Measurements from ENCODE around the gene CMIP.

Gene CMIP

GRCh38 chr16:81645925-81646324 lies 201.3 kb downstream of the CMIP start:
- DNase-seq: no peak

GRCh38 chr16:81646561-81646960 lies 202.0 kb downstream of the CMIP start:
- no peak for DNase-seq

- DNase-seq: no peak
Observed at GRCh38 chr16:81647527-81647926, 202.9 kb downstream of the CMIP start.

DNA sequence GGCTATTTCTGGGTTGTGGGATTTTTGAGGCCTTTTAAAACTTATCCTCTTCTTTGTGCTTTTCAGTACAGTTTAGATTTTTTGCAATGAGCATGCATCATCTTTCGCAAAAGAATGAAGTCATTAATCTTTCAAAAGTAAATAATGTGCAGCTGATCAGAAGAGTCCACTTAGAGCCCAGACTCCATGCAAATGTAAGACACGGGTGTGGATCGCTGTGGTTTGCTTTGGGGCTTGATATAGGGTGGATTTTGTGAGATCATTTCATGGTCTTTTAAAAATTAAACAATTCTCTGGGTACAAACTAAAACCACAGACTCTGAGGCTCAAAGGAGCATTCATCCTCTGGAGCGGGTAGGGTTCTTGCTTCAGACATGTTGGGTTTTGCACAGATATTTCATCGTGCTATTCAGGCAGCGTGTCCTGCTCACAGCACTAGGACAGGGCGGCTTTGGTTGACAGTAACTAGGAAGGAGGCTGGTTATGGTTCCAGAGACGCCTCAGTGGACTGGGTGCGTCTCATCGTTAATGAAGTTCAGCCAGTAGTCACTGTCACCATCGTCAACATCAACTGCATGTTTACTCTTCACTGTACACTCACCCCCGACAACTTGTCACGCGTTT lies 205.1 kb downstream of the CMIP start:
- DNase-seq: no peak

DNA sequence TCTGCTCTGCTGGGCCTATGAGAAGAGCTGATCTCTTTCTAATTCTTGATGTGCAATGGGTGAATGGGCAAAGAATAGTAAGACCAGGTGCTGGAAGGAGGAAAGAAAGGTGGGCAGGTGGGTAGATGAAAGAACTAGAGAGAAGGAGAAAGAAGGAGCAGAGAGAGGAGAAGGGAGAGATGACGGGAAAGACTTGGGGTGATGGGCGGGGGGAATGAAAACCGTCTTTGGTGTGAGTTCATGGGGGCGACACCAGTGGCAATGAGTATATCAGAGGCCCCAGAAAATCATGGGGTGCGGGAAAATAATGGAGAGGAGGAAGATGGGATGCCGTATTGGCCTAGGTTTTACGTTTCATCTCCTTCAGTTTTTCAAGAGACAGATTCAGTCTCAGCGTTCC lies 205.7 kb downstream of the CMIP start:
- no peak for DNase-seq

- DNase-seq: no peak
Observed at GRCh38 chr16:81650982-81651562, 206.5 kb downstream of the CMIP start.

- DNase-seq: no peak
Observed at GRCh38 chr16:81651758-81652718, 207.4 kb downstream of the CMIP start.

GRCh38 chr16:81652798-81653505 lies 208.3 kb downstream of the CMIP start:
- no peak for DNase-seq

DNA sequence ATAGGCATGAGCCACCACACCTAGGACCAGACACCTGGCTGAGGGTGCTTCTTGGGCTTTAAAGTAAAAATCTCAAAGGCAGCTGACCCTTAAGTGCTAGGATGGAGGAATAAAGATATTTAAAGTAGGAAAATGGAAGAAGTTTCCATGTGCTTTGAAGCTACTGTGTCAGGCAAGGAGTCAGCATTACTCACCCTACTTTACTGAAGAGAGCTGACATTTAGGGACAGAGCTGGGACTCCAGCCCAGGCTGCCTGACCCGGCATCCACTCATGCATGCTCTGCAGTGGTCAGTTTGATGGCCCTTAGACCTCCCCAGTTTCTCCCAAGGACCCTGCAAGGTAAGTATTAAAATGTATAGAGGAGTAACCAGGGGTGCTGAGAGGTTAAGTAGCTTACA lies 209.7 kb downstream of the CMIP start:
- no peak for DNase-seq

DNA sequence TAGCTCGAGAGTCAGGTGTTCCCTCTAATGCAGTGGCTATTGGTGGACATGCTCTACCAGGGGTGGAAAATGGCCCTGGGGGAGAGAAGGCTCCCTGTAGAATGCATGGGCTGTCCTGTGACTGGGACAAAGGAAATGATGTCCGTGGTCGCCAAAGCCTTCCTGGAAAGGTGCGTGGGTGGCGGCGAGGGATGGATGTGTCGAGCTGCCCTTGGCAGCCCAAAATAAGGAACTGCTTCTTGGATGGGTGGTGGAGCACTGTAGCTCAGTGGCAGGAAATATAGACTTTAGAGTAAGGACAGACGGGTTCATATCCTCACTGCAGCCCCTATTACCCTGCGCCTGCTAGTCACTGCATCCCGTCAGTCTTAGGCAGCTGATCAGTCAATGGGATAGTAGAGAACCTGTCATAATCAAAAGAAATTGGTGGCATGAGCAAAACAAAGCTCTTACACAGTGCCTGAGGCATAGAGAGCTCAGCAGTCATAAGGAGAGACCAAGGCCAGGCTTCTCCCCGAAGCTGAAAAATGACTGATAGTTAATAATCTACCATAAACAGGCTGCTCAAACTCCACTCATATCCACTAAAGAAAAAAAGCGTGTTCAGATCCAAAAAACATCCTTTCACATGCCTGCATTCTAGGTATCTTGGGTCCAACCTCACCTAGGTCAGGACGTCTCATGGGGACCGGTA lies 211.0 kb downstream of the CMIP start:
- no peak for DNase-seq

- DNase-seq: no peak
Observed at GRCh38 chr16:81657224-81657623, 212.6 kb downstream of the CMIP start.

DNA sequence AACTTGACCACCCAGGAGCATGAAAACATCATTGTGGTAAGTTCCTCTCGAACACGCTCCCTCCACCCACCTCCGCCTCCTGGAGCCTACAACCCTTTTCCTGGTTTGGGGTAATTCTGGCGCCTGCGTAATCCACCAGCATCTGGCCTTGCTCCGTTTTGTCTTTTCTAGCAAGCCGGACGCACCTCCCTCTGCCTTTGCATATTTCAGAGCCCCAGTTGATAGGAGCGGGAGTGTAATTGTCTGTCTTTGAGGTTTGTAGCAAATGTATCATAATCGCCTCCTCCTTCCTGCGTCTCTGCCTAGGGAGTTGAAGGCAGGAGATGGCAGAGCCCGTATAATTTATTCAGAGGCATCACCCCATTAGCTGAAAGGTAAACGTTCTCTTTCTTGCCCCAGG lies 213.2 kb downstream of the CMIP start:
- DNase-seq: no peak

GRCh38 chr16:81658373-81658772 lies 213.8 kb downstream of the CMIP start:
- DNase-seq: no peak

DNA sequence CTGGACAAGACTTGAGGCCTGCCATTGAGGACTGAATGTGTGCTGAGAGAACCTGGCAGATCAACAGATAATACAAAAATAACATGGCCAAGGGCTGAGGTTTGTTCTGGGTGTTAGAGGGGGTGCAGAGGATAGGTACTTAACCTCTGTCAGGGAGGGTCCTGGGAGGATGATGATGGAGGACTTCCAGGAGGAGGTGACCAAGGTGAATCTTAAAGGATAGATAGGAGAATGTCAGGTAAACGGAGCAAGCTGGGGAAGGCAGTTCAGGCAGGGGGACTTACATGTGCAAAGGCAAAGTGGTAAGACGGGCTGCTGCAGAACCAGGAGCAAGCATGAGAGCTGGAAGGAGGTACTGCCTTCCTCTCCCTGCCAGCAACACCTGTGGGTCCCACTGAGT lies 214.6 kb downstream of the CMIP start:
- no peak for DNase-seq

DNA sequence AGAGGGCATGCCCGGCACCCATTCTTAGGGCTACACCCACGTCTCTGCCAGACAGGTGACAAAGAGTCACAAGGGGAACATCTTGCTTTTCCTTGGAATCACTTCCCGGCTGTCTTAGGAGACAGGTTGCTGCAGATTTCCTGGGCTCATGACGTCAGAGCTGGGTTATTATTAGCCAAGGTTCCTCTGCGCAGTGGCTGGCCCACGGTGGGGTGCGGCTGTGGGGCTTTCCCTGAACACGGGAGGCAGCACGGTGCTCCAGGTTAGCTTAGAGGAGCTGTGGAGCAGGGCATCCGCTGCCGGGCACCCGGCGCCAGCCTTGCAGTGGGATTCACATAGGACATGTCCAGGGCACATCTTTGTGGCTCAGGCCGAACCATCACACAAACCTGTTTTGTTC lies 216.5 kb downstream of the CMIP start:
- DNase-seq: no peak

DNA sequence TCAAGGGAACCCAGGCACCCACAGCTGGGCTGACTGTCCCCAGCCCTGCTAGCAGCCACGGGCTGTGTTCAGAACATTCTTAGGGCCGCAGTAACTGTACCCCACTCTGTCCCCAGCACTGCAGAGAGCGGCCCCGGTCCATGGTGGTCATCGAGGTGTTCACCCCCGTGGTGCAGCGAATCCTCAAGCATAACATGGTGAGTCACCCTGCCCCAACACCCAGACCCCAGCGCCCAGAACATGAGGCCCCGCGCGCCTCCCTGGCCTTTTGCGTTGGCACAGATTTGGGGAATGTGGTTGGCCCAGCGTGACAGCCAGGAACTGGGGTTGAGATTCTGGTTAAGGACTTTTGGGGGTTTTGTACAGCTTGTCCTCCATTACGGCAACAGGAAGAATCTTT lies 219.5 kb downstream of the CMIP start:
- DNase-seq: no peak

DNA sequence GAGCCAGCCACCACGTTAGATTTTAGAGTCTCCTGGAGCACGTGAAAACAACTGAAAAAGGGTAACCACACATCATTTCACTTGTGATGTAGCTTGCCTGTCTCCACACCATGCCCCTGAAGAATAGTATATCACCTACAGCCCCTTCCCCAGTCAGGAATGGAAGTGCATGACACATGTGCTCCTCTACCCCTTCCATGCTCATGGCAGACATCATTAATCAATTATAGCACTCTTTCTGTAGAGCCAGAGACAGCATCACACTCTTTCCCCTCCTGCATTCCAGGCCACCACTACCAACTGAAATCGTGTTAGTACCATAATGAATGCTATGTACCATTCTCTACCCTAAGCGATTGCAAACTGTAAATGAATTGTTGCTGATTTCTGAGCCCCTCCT lies 221.0 kb downstream of the CMIP start:
- DNase-seq: no peak

DNA sequence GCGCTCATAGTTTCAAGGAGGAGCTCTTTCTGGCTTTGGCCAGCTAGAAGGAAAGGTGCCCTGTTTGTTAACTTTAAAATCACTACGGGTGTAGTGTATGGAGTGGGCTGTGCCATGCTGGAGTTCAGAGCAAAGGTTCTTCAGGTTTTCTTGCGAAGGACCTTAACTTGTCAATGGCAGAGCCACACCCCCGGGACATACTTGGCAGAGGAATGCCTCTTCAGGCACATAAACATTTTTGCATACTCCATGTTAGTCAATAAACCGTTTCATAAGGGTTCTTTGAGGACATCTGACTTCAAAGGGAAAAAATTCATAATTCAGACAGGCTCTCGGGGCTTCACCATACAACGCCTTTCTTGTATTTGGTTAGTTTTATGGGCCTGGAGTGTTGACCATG lies 221.5 kb downstream of the CMIP start:
- no peak for DNase-seq

DNA sequence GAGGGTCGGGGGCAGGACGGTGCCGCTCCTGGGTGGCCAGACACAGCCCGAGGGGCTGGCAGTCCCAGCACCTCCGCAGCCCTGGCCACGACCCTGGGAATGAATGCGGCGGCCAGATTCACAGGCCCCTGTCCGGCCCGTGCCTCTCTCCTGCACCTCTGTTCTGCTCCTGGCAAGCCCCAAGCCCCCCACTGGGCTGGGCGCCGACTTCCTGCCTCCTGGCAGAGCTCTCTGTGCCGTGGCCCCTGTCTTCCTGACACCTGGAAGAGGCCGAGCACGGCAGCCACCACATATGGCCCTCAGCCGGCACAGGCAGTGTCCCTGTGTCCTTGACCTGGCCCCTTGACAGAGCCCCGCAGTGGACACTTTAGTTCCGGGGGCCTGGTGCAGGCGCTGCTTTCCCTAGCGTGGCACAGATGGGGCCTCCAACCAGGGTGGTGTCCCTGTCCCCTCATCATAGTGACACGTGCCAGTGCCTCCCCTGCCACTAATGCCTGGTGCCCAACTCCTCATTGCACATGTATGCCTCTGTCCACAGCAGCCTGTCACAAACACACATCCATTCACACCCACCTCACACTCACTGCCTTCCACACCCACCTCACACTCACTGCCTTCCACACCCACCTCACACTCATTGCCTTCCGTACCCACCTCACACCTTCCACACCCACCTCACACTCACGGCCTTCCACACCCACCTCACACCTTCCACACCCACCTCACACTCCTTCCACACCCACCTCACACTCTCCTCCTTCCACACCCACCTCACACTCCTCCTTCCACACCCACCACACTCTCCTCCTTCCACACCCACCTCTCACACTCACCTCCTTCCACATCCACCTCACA lies 223.9 kb downstream of the CMIP start:
- no peak for DNase-seq

DNA sequence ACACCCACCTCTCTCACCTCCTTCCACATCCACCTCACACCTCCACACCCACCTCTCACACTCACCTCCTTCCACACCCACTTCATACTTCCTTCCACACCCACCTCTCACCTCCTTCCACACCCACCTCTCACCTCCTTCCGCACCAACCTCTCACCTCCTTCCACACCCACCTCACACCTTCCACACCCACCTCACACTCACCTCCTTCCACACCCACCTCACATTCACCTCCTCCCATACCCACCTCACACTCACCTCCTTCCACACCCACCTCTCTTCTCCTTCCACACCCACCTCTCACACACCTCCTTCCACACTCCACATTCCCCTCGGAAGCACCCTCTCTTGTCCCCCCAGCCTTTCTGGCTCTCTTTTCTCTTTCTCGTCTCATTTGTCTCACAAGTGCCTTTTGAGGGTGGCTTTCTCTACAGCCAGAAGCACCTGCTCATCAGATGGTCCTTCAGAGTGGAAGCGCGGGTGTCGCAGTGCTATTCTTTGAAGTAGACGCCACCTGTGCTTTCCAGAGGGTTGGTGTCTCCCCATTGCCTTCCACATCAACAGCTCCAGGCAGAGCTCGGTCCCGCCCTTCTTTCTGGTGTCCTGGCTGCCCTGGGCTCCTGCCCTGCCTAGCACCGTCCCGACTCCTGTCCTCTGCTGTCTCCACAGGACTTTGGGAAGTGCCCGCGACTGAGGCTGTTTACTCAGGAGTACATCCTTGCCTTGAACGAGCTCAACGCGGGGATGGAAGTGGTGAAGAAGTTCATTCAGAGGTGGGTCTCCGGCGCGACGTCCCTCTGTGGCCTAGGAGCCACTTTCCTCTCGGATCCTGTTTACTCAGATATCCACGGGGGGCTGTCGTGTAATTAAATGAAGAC lies 225.1 kb downstream of the CMIP start:
- DNase-seq: no peak

Measured in stimulated activated CD4-positive, alpha-beta T cell treated with anti-CD3 and anti-CD28 coated beads, Interleukin-15, amount 100 ng/mL, for 24 hours (primary cell).